ENCODE measurements around the gene ATOH8. TPM values are rescaled to one million over a fixed set of nuclear protein-coding genes. Genes with fewer than 3 reads are reported as not detected.
"Not testable (repeated sequence)": the region's sequence is repeated elsewhere in the genome, so short reads cannot be mapped to it uniquely, and the experiment has no call there.

The ATOH8 gene
- total RNA-seq, 1 donor from 2014 or later, result 2.2 TPM

GRCh38 chr2:85710687-85711577 lies 42.9 kb upstream of the ATOH8 start:
- DNase-seq (ENCODE audit: low spot score), result no peak
- Mint-ChIP-seq H3K4me1 (ENCODE audit: low read depth) (peaks cover 14% of the 10 kb centered on the region), H3K27me3 (ENCODE audit: low read depth) (peaks cover 14% of the 10 kb centered on the region), H3K36me3 (ENCODE audit: low read depth) (no peaks in the 10 kb centered on the region), H3K9me3 (ENCODE audit: low read depth) (no peaks in the 10 kb centered on the region), H3K27ac (ENCODE audit: unreplicated experiment) (no peak overlapping the region), H3K4me3 (ENCODE audit: unreplicated experiment) (no peak overlapping the region)
- no peak for TF ChIP-seq CTCF (IDR thresholded peaks at IDR 0.05)

GRCh38 chr2:85711578-85712060 lies 42.2 kb upstream of the ATOH8 start:
- Mint-ChIP-seq H3K27ac (ENCODE audit: unreplicated experiment) (no peak overlapping the region), H3K27me3 (ENCODE audit: low read depth) (peaks cover 20% of the 10 kb centered on the region), H3K36me3 (ENCODE audit: low read depth) (no peaks in the 10 kb centered on the region), H3K4me3 (ENCODE audit: unreplicated experiment) (no peak overlapping the region), H3K4me1 (ENCODE audit: low read depth) (peaks cover 13% of the 10 kb centered on the region), H3K9me3 (ENCODE audit: low read depth) (no peaks in the 10 kb centered on the region)
- no peak for TF ChIP-seq CTCF (IDR thresholded peaks at IDR 0.05)
- DNase-seq (ENCODE audit: low spot score), result no peak

GRCh38 chr2:85712336-85712735 lies 41.5 kb upstream of the ATOH8 start:
- no peak for TF ChIP-seq CTCF (IDR thresholded peaks at IDR 0.05)
- Mint-ChIP-seq H3K4me1 (ENCODE audit: low read depth) (peaks cover 9% of the 10 kb centered on the region), H3K27ac (ENCODE audit: unreplicated experiment) (no peak overlapping the region), H3K27me3 (ENCODE audit: low read depth) (peaks cover 23% of the 10 kb centered on the region), H3K4me3 (ENCODE audit: unreplicated experiment) (no peak overlapping the region), H3K9me3 (ENCODE audit: low read depth) (no peaks in the 10 kb centered on the region), H3K36me3 (ENCODE audit: low read depth) (no peaks in the 10 kb centered on the region)
- DNase-seq (ENCODE audit: low spot score), result no peak

DNA sequence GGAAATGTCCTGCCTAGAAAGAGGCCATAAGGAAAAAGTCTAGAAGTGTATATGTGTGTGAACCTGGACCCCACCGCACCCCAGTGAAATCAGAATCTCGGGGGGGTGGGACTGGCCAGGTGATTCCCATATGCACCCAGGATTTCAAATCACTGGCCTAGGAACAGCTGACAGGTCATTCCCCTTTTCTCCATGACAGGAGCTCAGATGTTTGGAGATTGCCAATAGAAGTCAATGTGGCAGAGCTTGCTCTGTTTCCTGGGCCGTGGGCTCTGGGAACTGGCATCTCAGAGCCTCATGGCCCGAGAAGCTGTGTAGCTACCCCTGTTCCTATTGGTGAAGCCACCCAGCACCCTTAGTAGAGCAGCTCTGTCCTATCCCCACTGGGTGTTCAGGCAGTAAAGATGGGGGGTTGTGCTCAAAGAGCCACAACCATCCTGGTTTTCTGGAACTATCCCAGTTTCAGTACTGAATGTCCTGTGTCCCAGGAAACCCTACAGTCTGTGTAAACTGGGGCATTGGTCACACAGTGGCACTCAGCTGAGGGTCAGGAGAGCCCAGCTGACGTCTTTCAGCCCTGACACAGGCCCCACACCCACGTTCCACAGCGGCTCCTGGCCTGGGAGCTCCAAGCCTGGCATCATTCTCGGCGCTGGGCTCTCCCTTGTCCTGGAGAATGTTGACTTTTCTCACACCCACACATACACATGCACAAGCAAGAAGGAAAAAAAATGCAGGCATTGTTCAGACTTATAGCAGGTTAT lies 40.8 kb upstream of the ATOH8 start:
- Mint-ChIP-seq H3K36me3 (ENCODE audit: low read depth) (no peaks in the 10 kb centered on the region), H3K4me3 (ENCODE audit: unreplicated experiment) (no peak overlapping the region), H3K9me3 (ENCODE audit: low read depth) (no peaks in the 10 kb centered on the region), H3K4me1 (ENCODE audit: low read depth) (peaks cover 9% of the 10 kb centered on the region), H3K27ac (ENCODE audit: unreplicated experiment) (peak overlapping the region; percentile 56), H3K27me3 (ENCODE audit: low read depth) (peaks cover 29% of the 10 kb centered on the region)
- no peak for TF ChIP-seq CTCF (IDR thresholded peaks at IDR 0.05)
- DNase-seq (ENCODE audit: low spot score), result no peak

DNA sequence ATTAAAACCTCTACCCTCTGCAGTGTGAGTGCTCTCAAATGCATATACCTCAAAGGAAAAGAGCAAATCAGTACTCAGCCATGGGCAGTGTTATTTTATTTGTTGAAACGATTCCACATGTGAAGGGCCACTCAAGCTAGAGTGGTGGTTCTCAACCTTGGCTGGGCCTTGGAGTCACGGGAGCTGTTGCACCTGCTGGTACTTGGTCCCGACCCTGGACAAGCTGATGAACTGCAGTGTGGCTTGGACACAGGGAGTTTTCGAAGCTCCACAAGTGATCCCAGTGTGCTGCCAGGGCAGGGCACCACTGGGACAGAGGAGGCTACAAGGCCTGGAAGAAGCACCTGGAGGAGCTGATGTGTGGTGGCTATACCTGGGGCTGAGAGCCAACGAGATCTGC lies 40.0 kb upstream of the ATOH8 start:
- no peaks in the 10 kb centered on the region for H3K9me3 Mint-ChIP-seq (ENCODE audit: low read depth)
- H3K27ac Mint-ChIP-seq (ENCODE audit: unreplicated experiment), result no peak overlapping the region
- DNase-seq (ENCODE audit: low spot score), result no peak
- peaks cover 9% of the 10 kb centered on the region for H3K4me1 Mint-ChIP-seq (ENCODE audit: low read depth)
- H3K4me3 Mint-ChIP-seq (ENCODE audit: unreplicated experiment), result no peak overlapping the region
- H3K36me3 Mint-ChIP-seq (ENCODE audit: low read depth), result no peaks in the 10 kb centered on the region
- TF ChIP-seq CTCF (IDR thresholded peaks at IDR 0.05), result no peak
- H3K27me3 Mint-ChIP-seq (ENCODE audit: low read depth), result peaks cover 33% of the 10 kb centered on the region

DNA sequence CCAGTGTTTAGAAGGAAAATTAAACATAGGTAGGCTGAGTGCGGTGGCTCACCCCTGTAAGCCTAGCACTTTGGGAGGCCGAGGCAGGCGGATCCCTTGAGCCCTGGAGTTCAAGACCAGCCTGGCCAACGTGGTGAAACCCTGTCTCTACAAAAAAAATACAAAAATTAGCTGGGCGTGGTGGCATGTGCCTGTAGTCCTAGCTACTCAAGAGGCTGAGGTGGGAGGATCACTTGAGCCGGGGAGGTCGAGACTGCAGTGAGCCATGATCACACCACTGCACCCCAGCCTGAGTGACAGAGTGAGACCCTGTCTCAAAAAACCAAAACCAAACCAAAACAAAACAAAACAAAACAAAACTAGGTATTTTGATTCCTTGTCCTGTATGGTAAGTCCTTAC lies 39.4 kb upstream of the ATOH8 start:
- not testable (repeated sequence) for DNase-seq (ENCODE audit: low spot score); H3K4me3 Mint-ChIP-seq (ENCODE audit: unreplicated experiment); H3K27ac Mint-ChIP-seq (ENCODE audit: unreplicated experiment); H3K4me1 Mint-ChIP-seq (ENCODE audit: low read depth); H3K9me3 Mint-ChIP-seq (ENCODE audit: low read depth); H3K36me3 Mint-ChIP-seq (ENCODE audit: low read depth)
- H3K27me3 Mint-ChIP-seq (ENCODE audit: low read depth), result peaks cover 36% of the 10 kb centered on the region

Data from chondrocyte (in vitro differentiated cells).